Measurements from ENCODE around the gene PTPRE. TPM values are rescaled to one million over a fixed set of nuclear protein-coding genes. Genes with fewer than 3 reads are reported as not detected.

PTPRE gene
- total RNA-seq, 1 experiment from 2014 or later, result 0.70 TPM

GRCh38 chr10:128058106-128058749 lies 151.3 kb downstream of the PTPRE start:
- H4K91ac ChIP-seq (ENCODE audit: insufficient read length, low read depth, low read length), result no peak overlapping the region
- H3K79me1 ChIP-seq (ENCODE audit: insufficient read depth, low read depth, low read length, poor library complexity, severe bottlenecking), result no peaks in the 10 kb centered on the region
- H2BK20ac ChIP-seq (ENCODE audit: low read depth, low read length, poor library complexity, severe bottlenecking), result no peak overlapping the region
- no peak overlapping the region for H2BK12ac ChIP-seq (ENCODE audit: insufficient read length, low read depth, low read length)
- no peaks in the 10 kb centered on the region for H3K9me3 ChIP-seq (ENCODE audit: control insufficient read depth, low read depth, low read length)
- no peak overlapping the region for H2BK5ac ChIP-seq (ENCODE audit: insufficient read length, low read length)
- no peak overlapping the region for H3K18ac ChIP-seq (ENCODE audit: insufficient read length, low read depth, low read length)
- H3K9ac ChIP-seq (ENCODE audit: extremely low read depth, insufficient read length, low read length), result no peak overlapping the region
- no peaks in the 10 kb centered on the region for H3K79me2 ChIP-seq (ENCODE audit: insufficient read depth, low read length)
- H2BK15ac ChIP-seq (ENCODE audit: low read depth, low read length), result no peak overlapping the region
- H4K5ac ChIP-seq (ENCODE audit: insufficient read length, low read depth, low read length), result no peak overlapping the region
- no peaks in the 10 kb centered on the region for H3K27me3 ChIP-seq (ENCODE audit: insufficient read depth, low read length)
- DNase-seq, result no peak
- Mint-ChIP-seq H3K36me3 (ENCODE audit: insufficient read depth in 1 of 3, low read depth in 3 of 3) (no peaks in the 10 kb centered on the region; a peak in 1 of 7 replicates), H3K9me3 (no peaks in the 10 kb centered on the region), H3K27ac (peak overlapping the region in 1 of 3 experiments; percentile 48; a peak in 2 of 7 replicates), H3K27me3 (ENCODE audit: low read depth) (no peaks in the 10 kb centered on the region), H3K4me3 (no peak overlapping the region), H3K4me1 (peaks cover 14% of the 10 kb centered on the region in 2 experiments)
- no peak overlapping the region for H2BK120ac ChIP-seq (ENCODE audit: low read depth, low read length, poor library complexity, severe bottlenecking)
- H2AK5ac ChIP-seq (ENCODE audit: insufficient read length, low read length), result no peak overlapping the region
- H3K23ac ChIP-seq (ENCODE audit: insufficient read length, low read depth, low read length), result no peak overlapping the region
- no peak overlapping the region; the same call in 1 of the 2 replicates for H3K14ac ChIP-seq (ENCODE audit: insufficient read depth, low read length)
- no peaks in the 10 kb centered on the region for H3K23me2 ChIP-seq (ENCODE audit: insufficient read length, low read depth, low read length, poor library complexity, severe bottlenecking)
- H2AFZ ChIP-seq (ENCODE audit: low read length), result no peak overlapping the region
- H3K4me1 ChIP-seq (ENCODE audit: insufficient read depth, low read length), result peaks cover under 1% of the 10 kb centered on the region; the same call in 1 of the 2 replicates
- H3K56ac ChIP-seq (ENCODE audit: insufficient read length, low read depth, low read length), result no peak overlapping the region
- WGBS (ENCODE audit: extremely low coverage, insufficient read length, low lambda C conversion rate), result no CpG with 5 or more reads among the region's 9 CpGs
- TF ChIP-seq, protein P1, sequence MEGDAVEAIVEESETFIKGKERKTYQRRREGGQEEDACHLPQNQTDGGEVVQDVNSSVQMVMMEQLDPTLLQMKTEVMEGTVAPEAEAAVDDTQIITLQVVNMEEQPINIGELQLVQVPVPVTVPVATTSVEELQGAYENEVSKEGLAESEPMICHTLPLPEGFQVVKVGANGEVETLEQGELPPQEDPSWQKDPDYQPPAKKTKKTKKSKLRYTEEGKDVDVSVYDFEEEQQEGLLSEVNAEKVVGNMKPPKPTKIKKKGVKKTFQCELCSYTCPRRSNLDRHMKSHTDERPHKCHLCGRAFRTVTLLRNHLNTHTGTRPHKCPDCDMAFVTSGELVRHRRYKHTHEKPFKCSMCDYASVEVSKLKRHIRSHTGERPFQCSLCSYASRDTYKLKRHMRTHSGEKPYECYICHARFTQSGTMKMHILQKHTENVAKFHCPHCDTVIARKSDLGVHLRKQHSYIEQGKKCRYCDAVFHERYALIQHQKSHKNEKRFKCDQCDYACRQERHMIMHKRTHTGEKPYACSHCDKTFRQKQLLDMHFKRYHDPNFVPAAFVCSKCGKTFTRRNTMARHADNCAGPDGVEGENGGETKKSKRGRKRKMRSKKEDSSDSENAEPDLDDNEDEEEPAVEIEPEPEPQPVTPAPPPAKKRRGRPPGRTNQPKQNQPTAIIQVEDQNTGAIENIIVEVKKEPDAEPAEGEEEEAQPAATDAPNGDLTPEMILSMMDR (conservative IDR thresholded peaks at IDR 0.05), result no peak
- H3K4ac ChIP-seq (ENCODE audit: low read depth, low read length), result no peak overlapping the region
- no peak overlapping the region for H3T11ph ChIP-seq (ENCODE audit: low read length)
- H4K8ac ChIP-seq (replicated peaks; ENCODE audit: insufficient read length, low read depth, low read length), result no peak overlapping the region
- H3K4me2 ChIP-seq (ENCODE audit: insufficient read depth, insufficient read length, low read length), result no peak overlapping the region
- no peaks in the 10 kb centered on the region for H4K20me1 ChIP-seq (ENCODE audit: control insufficient read depth, insufficient read depth, insufficient read length)
- no peak overlapping the region for H3K27ac ChIP-seq (ENCODE audit: insufficient read length, low read depth, low read length)

All from H9 (cell line).